ENCODE results near the gene MTUS2.

- TF ChIP-seq CTCF (IDR thresholded peaks at IDR 0.05; ENCODE audit: low read length) = no peak
- TF ChIP-seq EZH2phosphoT487 (IDR thresholded peaks at IDR 0.05; ENCODE audit: low read length) = no peak
- TF ChIP-seq EZH2 (optimal IDR thresholded peaks at IDR 0.05; ENCODE audit: low read depth, low read length) = no peak
These were observed 281.8 kb downstream of the MTUS2 start for GRCh38 chr13:29101905-29102304.

Measured in MM.1S (cell line).